HG03469 (cell line): Measurements from ENCODE around the gene B3GNT9.

Source experiments
- ATAC-seq: cut with Tn5 transposase; IDR thresholded peaks from one replicate; pipeline ENCODE4 v1.9.1; 2021; ENCODE audit warnings: mild to moderate bottlenecking, moderate library complexity, moderate number of reproducible peaks; ENCODE audit not compliant: unreplicated experiment

The B3GNT9 gene

DNA sequence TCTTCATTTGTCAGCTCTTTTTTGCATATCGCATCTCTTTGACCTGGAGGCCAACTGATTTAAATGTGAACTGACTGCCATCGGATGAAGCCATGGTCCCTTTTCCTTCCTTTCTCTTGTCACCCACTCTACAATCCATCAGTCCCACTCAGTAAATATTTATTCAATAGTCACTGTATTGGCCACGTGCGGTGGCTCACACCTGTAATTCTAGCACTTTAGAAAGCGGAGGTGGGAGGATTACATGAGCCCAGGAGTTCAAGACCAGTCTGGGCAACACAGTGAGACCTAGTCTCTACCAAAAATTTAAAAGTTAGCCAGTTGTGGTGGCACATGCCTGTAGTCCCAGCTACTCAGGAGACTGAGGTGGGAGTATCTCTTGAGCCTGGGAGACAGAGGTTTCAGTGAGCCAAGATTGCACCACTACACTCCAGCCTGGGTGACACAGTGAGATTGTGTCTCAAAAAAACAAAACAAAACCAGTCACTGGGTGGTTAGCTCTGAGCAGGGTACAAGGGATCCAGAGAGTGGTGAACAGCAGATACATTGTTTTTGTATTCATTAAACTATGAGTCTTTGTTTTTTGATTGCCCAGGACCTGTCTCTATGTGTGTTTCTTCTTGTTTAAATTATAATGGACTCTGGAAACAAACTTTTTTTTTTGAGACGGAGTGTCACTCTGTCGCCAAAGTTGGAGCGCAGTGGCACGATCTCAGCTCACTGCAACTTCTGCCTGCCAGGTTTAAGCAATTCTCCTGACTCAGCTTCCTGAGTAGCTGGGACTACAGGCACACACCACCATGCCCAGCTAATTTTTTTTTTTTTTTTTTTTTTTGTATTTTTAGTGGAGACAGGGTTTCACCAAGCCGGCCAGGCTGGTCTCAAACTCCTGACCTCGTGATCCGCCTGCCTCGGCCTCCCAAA is 34.1 kb downstream of the B3GNT9 start:
- no peak for ATAC-seq

DNA sequence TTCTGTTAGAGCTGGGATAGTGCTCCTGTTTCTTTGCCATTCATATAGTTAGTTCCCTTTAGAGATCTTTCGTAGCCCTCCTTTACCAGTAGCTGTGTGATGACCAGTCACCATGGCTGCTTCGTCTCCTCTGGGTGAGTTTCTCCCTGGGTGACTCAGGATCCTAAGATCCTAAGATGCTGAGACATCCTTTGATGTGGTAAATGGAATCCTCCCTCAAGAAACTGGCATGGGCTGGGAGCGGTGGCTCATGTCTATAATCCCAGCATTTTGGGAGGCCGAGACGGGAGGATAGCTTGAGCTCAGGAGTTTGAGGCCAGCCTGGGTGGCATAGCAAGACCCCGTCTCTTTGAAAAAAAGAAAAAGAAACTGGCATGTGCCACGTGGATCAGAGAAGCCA is 35.2 kb downstream of the B3GNT9 start:
- no peak for ATAC-seq

DNA sequence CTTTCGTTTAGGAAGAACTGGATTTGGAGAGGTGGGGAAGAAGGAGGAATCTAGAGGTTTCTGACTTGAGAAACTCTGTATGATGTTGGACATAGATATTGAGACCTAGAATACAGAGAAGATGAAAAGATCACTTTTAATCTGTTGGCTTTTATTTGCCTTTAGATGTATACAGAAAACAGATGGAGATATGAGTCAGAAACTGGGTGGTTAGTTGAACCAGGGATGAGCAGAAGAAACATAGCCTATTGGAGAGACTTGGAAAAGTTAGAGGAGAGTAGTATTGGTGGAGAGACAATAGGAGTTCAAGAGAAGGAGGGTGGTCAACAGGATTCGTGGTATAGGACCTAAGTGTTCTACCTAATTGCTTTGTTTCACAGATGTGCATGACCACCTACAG is 36.0 kb downstream of the B3GNT9 start:
- no peak for ATAC-seq

DNA sequence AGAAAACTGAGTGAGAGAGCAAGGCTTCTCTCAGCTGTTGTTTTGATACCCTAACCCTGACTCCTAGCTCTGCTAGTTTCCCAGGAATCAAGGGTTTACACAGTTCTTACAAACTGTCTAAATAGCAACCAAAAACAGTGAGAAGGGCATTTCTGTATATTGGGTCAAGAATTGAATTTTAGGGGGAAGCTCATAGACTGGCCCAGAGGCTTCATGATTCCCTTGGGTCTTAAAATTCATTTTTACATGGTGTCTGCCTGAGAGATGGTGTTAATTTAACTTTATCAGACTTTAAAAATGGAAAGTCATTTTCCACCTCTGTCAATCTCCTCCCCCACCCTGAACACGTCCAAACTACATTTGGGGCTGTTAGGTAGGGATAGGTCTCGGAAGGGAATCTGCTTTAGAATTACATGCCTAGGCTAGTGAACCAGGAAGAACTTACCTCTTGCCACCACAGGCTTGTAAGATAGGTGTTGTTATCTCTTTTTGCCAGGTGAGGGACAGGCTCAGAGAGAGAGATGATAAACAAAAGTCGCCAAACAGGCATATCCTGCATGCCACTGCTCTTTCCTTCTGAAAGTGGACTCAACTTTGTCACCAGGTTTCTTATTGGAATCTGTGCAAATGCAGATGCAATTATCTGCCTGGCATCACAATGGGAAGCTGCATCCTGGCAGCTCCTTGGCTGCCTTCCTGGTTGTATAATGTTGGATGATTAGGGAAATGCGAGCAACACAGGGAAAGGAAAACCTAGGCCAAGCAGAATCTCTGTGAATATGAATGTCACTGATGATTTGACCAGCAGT is 38.0 kb downstream of the B3GNT9 start:
- no peak for ATAC-seq

DNA sequence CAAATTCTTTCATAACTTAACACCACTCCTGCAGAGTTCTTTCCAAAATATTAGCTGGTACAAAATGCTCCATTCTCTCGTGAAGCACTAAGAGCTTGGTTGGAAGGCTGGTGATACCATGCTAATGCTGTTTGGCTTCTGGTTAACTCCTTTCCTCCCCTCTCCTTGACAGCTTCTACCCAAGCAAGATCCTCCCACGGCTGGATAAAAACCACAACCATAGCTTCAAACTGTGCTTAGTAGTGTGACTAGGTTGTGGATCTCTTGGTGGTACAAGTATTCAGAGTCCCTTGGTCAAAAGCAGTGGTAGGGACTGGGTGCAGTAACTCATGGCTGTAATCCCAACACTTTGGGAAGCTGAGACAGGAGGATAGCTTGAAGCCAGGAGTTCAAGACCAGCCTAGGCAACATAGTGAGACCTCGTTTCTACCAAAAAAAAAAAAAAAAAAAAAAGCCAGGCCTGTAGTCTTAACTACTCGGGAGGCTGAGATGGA is 38.8 kb downstream of the B3GNT9 start:
- no peak for ATAC-seq

DNA sequence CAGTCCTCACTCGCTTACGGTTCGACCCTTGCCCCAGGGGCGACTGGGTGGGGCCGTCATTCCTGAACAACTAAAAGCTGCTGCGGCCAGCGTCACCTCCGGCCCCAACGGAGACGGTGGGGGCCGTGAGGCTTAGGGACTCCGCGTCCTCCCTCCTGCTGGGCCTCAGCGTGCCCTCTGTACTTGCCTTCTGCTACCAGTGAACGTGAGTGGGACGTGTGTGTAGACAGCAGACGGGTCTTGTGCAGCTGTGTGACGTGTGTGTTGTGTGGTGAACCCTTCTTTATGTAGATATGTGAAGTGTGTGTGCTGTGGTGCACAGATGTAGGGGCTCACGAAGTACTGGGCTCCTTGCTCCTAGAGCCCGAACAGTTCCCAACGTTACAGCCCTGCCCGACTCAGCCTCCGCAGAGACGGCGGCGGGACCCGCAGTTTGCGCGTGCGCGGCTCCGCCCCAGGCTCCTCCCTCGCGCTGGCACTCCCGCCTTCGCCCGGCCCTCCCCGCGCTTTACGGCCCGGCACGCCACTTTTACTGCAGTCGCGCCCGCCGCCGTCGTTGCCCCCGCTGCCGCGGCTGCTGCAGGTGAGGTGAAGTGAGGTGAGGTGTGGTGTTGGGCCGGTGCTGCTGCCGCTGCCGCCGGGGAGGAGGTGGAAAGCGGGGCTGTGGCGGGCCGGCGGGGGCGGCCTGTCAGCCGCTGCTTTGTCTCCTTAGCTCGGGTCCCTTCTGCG is 41.2 kb downstream of the B3GNT9 start, which contains the start of gene PHAF1:
Gene PHAF1 (plus strand): TSS at position 535 of the 729 bp plus-strand sequence. CDS start 235 bp downstream, outside the sequence.
- ATAC-seq, result no peak

DNA sequence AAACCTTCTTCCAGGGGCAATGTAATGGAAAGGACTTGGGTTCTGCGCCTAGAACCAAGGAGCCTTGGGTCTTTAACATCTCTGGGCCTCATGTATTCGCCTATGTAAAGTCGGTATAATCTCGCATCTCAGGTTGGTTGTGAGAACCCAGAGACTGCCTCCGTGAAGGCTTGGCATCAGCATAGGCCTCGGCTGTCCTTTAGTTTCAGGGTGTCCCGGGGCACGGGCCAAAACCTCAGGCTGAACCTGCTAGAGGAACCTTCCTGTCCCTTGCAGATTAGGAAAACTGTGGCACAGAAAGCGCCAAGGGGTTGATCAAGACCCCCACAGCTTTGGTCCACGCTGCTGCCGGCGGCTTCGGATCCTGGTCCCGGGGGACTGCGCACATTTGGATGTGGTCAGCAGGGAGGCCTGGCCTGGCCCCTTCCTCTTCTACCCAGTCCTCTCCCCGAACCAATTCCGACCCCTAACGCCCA is 41.8 kb downstream of the B3GNT9 start:
- ATAC-seq, result no peak

DNA sequence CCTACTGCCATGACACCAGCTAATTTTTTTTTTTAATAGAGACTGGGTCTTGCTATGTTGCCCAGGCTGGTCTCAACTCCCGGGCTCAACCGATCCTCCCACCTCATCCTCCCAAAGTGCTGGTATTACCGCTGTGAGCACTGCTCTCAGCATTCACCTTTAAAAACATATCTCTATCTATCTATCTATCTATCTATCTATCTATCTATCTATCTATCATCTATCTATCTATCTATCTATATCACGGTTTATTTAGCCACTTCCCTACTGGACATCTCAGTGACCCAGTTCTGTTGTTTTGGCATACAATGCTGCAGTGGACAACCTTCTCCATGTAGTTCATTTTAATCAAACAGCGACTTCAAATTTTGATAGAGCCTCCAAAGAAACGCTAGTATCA is 42.3 kb downstream of the B3GNT9 start:
- no peak for ATAC-seq

DNA sequence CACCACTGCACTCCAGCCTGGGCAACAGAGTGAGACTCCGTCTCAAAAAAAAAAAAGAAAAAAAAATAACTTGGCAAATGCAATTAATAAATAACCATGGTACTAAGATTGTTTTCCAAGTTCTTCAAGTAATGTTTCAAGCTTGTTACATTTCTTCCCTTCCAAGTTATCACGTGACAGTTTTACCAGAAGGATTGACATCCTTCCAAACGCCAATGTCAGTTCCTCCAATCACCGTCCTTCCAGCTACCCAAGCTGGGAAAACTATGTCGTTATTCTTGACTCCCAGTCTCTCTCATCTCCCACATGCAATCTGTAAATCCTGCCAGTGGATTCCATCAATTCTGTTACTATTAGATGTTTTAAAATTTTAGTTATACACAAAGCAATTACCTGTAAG is 44.9 kb downstream of the B3GNT9 start:
- ATAC-seq, result no peak

DNA sequence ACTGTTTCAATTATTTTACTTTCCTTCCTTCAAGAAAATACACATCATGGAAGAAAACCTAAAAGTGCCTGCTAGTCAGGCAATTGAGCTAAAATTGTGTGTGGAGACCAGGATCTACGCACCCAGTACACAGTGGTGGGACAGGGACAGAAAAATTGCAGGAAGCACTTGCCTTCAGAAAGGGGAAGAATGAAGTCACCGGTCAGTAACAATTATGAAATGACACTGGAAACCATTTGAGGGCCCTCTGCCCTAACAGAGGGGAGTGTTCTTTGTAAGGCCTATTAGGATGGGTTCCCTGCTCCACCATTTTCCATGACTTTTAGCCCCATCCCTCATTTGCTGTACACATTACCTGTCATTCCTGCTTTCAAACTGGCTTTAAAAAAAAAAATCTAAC is 45.6 kb downstream of the B3GNT9 start:
- ATAC-seq, result no peak

DNA sequence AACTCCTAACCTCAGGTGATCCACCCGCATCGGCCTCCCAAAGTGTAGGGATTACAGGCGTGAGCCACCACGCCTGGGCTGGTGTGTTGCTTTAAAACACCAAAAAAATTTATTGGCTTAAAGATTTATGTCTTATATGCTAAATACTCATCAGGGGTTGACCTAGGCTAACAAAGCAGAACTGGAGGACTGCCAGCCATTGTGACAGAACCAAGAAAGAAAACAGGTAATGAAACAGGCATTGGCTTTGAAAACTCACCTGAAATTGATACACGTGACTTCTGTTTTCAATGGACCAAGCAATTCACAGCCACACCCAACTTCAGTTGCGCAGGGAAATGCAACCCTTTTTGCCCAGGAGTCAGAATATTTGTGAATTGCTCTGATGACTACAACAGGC is 46.0 kb downstream of the B3GNT9 start:
- no peak for ATAC-seq

DNA sequence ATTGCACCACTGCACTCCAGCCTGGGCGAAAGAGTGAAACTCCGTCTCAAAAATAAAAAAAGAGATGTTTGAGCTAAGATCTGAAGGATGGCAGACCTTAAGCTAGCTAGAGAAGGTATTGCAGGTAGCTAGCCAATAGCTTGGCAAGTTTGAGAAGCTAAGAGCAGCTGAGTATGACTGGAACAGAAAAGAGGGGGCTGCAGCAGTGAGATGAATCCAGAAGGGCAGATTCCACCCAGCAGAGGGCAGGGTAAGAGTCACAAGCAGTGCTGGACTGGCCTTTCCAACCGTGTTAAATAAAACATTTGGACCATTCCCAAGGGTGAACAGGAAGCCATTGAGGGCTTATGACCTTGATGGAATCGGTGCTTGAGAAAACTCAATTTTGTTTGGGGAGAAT is 46.7 kb downstream of the B3GNT9 start:
- no peak for ATAC-seq

DNA sequence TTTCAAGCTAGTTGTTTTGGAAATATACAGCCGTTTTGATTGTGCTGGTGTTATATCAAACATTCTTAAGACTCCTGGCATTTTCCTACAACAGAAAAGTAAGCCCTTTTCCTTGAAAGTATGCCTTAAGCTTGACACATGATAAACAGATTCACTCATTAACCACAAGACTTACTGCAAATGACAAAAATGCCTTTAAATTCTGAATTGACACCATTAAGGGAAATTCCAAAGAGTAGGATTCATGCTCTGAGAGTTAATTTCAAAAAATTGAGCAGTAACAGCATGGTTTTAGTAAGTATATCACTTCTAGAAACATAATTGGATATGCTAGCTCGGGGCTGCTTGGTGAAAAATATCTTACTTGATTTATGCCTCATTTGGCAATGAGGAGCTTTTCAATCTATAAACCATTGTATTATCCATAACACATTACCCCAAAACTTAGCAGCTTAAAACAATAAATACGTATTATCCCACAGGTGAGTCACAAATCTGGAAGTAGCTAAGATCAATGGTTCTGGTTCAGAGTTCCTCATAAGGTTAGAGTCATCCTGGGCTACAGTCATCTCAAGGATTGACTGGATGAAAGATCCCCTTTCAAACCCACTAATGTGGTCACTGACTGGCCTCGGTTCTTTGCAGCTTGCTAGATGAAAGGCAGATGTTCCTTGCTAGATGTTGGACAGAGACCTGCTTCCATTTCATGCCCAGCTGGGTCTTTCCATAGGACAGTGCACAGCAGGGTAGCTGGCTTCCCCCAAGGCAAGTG is 49.3 kb downstream of the B3GNT9 start:
- ATAC-seq, result no peak

DNA sequence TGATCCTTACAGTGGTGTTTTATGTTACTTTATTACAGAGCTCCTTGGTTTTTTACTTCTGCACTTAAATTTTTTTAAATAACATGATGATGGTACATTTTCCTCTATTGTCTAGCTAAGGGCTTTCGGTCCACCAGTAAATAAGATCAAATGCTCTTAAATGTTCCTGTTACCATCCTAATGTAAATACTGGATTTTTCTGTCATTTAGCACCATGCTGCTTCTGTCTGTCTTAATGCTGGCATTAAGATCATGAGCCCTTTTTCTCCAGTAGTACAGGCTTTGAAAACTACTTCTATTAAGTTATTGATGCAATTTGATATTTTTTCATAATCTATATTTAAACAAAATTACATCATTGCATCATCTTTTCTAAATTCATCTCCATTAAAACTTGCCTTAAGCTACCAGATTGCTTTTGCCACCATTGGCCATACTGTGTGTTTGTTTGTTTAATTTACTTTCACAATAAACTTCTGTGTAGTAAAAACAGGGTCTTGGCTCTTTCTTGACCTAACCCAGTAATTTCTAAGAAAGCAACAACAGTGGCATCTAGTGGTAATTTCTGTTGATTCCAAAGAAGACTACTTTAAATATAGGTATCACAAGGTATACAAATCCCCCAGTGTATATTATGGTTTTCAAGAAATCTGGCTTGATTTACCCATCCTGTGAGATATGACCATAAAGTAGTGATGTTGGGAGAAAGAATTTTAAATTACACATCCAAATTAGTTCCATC is 50.1 kb downstream of the B3GNT9 start:
- no peak for ATAC-seq

DNA sequence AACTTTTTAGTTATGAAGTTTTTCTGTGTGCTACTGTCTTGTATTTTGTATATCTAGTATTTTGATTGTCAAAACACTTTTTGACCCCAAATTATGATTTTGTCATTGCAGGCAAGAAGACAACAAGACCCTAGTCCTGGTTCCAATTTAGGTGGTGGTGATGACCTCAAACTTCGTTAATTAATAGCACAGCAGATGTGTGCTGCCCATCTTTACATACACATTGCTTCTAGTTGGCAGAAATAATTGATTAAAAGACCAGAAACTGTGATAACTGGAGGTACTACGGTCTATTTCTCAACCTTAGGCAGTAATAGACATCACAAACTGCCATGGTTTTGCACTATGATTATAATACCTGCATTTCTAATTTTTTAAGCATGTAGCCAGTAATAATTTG is 52.2 kb downstream of the B3GNT9 start:
- ATAC-seq, result no peak
